Right lobe of liver (tissue), 4 donors: ENCODE results near the gene C2orf49.

Experiments used
- CTCF ChIP-seq, 4 donors: fragments of 200-600 bp in 3 of 4; fragments of 450-650 bp in 1 of 4; IDR thresholded peaks; one replicate each; pipeline versions ENCODE4 v1.5.1 to v1.8.0; 2016 to 2022; ENCODE audit warnings: antibody characterized with exemption in 4 of 4, mild to moderate bottlenecking in 2 of 4
- POLR2A ChIP-seq: fragments of 450-650 bp; IDR thresholded peaks from one replicate; pipeline ENCODE4 v1.6.1; 2017; ENCODE audit warnings: antibody characterized with exemption, mild to moderate bottlenecking
- donor health status: DM: no; HTN: no; CAD: no.
- donor health status: DM: no; HTN: no; CAD: no.
- donor health status: DM: no; HTN: yes; CAD: no.

DNA sequence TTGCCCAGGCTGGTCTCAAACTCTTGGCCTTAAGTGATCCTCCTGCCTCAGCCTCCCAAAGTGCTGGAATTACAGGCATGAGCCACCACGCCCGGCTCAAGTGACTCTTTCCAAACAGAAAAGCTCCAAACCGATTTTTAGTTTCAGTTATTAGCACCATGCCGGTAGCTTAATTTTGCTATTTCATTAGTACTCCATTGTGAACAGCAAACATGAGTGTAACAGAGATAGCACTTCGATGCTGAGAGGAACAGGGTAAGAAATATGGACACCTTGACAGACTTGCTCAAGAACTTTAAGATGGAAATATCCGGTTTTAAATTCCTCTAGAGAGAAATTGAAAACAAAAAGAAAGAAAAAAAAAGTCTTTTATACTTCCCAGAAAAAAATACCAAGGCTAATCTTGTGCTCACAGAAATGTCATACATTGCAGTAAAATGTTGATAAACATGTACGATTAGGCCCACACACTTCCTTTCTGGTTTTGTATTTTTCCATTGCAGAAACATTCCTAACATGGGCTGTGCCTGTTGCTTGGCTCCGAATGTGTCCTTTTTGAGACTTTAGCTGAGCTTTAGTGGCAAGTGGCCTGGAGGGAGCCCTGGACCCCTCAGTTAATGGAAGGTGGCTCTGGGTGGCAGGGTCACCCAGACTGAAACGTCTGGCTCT lies 43.2 kb downstream of the C2orf49 start:
- TF ChIP-seq CTCF (IDR thresholded peaks at IDR 0.05): no peak
- no peak for TF ChIP-seq POLR2A
